K562 (cell line): ENCODE results near the gene ARMH1. TPM values are rescaled to one million over a fixed set of nuclear protein-coding genes. Genes with fewer than 3 reads are reported as not detected.

Experiments
- BRD4 ChIP-seq: fragments of 200-600 bp; sonication (generic); IDR thresholded peaks from 2 replicates; pipeline ENCODE4 v1.6.1; 2017; ENCODE audit warnings: inconsistent platforms
- DEAF1 ChIP-seq: fragments of 450-650 bp; formaldehyde crosslinking; IDR thresholded peaks from 2 replicates; pipeline ENCODE4 v1.4.0; 2020; ENCODE audit warnings: mild to moderate bottlenecking, moderate library complexity
- HLTF ChIP-seq: fragments of 450-650 bp; IDR thresholded peaks from 2 replicates; pipeline ENCODE4 v1.6.1; 2016
- IRF9 ChIP-seq: fragments of 450-650 bp; IDR thresholded peaks from 2 replicates; pipeline ENCODE4 v1.6.1; 2016; ENCODE audit warnings: missing biosample characterization, missing genetic modification characterization
- LEF1 ChIP-seq: fragments of 450-650 bp; IDR thresholded peaks from 2 replicates; pipeline ENCODE4 v1.6.1; 2016; ENCODE audit warnings: mild to moderate bottlenecking
- MCM3 ChIP-seq: fragments of 450-650 bp; IDR thresholded peaks from 2 replicates; pipeline ENCODE4 v1.6.1; 2016
- MXI1 ChIP-seq: IDR thresholded peaks from 2 replicates; pipeline ENCODE4 v1.6.1; 2011; ENCODE audit warnings: low read depth, mild to moderate bottlenecking, improper control_type of control experiment, low read length
- NFYB ChIP-seq: IDR thresholded peaks from 2 replicates; pipeline ENCODE4 v1.6.1; 2011; ENCODE audit warnings: mild to moderate bottlenecking, moderate library complexity; ENCODE audit not compliant: insufficient read length; ENCODE audit errors: extremely low read depth
- POLR3G ChIP-seq: IDR thresholded peaks from 2 replicates; pipeline ENCODE4 v1.6.1; 2011; ENCODE audit not compliant: insufficient read length, insufficient replicate concordance; ENCODE audit errors: extremely low read depth
- PURB ChIP-seq: sonication (generic); formaldehyde crosslinking; IDR thresholded peaks from 2 replicates; pipeline ENCODE4 v1.9.0; 2021; ENCODE audit warnings: low read depth, mild to moderate bottlenecking, missing genetic modification reagents
- SETDB1 ChIP-seq: IDR thresholded peaks from one replicate; pipeline ENCODE4 v1.6.1; 2012; ENCODE audit warnings: low read length, control low read depth, inconsistent platforms
- SNAPC5 ChIP-seq: fragments of 250-450 bp; sonication (Bioruptor Pico); IDR thresholded peaks from 2 replicates; pipeline ENCODE4 v1.8.0; 2021; ENCODE audit warnings: moderate library complexity, mild to moderate bottlenecking, inconsistent platforms
- SNIP1 ChIP-seq: fragments of 450-650 bp; IDR thresholded peaks from 2 replicates; pipeline ENCODE4 v1.7.1; 2017; ENCODE audit warnings: low read depth, mild to moderate bottlenecking
- SP1 ChIP-seq: sonication (generic); formaldehyde crosslinking; IDR thresholded peaks from 2 replicates; pipeline ENCODE4 v1.8.1; 2022; ENCODE audit warnings: mild to moderate bottlenecking, missing genetic modification reagents
- TSC22D4 ChIP-seq: fragments of 450-650 bp; IDR thresholded peaks from 2 replicates; pipeline ENCODE4 v1.6.1; 2016; ENCODE audit warnings: missing genetic modification characterization, missing biosample characterization, control low read depth
- YY1 ChIP-seq, 3 experiments: IDR thresholded peaks; 2 replicates each; pipeline ENCODE4 v1.6.1; 2011; ENCODE audit warnings: low read length in 2 of 3, mild to moderate bottlenecking in 2 of 3, moderate library complexity in 2 of 3, borderline replicate concordance in 1 of 3, control low read depth in 1 of 3, low read depth in 1 of 3; ENCODE audit not compliant: insufficient read depth in 3 of 3, insufficient replicate concordance in 2 of 3, control insufficient read depth in 1 of 3, insufficient read length in 1 of 3; ENCODE audit errors: extremely low read depth in 1 of 3
- ZBTB26 ChIP-seq: fragments of 450-650 bp; formaldehyde crosslinking; IDR thresholded peaks from 2 replicates; pipeline ENCODE4 v1.4.0; 2022; ENCODE audit warnings: missing genetic modification characterization
- ZC3H8 ChIP-seq: fragments of 450-650 bp; IDR thresholded peaks from 2 replicates; pipeline ENCODE4 v1.6.1; 2017
- ZKSCAN3 ChIP-seq: fragments of 250-450 bp; sonication (Bioruptor Pico); IDR thresholded peaks from 2 replicates; pipeline ENCODE4 v1.4.0; 2020
- ZNF232 ChIP-seq: sonication (generic); formaldehyde crosslinking; IDR thresholded peaks from 2 replicates; pipeline ENCODE4 v1.8.0; 2022; ENCODE audit warnings: mild to moderate bottlenecking, missing genetic modification reagents
- ZNF655 ChIP-seq: fragments of 250-450 bp; sonication (Bioruptor Pico); IDR thresholded peaks from 2 replicates; pipeline ENCODE4 v1.5.0; 2021
- ZNF740 ChIP-seq, 3 experiments: fragments of 200-800 bp in 1 of 3; sonication (Bioruptor generic) in 1 of 3; sonication (generic) in 1 of 3; formaldehyde crosslinking in 1 of 3; IDR thresholded peaks; 2 replicates each; pipeline versions ENCODE4 v1.6.1 to v1.8.0; 2016 to 2022; ENCODE audit warnings: mild to moderate bottlenecking in 2 of 3, missing compliant biosample characterization in 2 of 3, missing genetic modification characterization in 2 of 3, missing genetic modification reagents in 1 of 3
- polyA plus RNA-seq, 8 experiments: library from polyadenylated mRNA; depleted of rRNA in 4 of 8; stranded (reverse) in 5 of 8; unstranded in 3 of 8; fragments of >200 nt; fragmentation: Nextera tagmentation in 2 of 8; fragmentation: Illumina TruSeq in 1 of 8; extraction: Ambion mirVana in 2 of 8; extraction: Trizol in 1 of 8; gene quantifications; 2 replicates each; pipeline versions ENCODE4 v1.2.1 to v1.2.3, GENCODE V29; 2011 to 2014; ENCODE audit warnings: inconsistent platforms in 1 of 8, missing spikeins in 1 of 8
- total RNA-seq, 7 experiments: library from RNA; depleted of rRNA in 6 of 7; stranded (reverse); fragments of >200 nt in 6 of 7; fragmentation: Illumina TruSeq in 2 of 7; extraction: Trizol in 2 of 7; gene quantifications; 2 replicates each; pipeline versions ENCODE4 v1.2.1 to v1.2.3, GENCODE V29; 2011 to 2021; ENCODE audit warnings: low replicate concordance in 1 of 7

ARMH1 gene
- total and polyA plus RNA-seq, 9 of the 15 experiments (the other 6 are each of a cell fraction or from before 2014, with no cell fraction given), result 0.41 TPM; not detected in 8

- TF ChIP-seq PURB (CRISPR knock-in tag) (no peak), DEAF1 (CRISPR knock-in tag) (peak; percentile 96), ZBTB26 (CRISPR knock-in tag) (peak; percentile 100), NFYB (no peak), ZC3H8 (peak; percentile 100), YY1 (IDR thresholded peaks at IDR 0.05; ENCODE audit: borderline replicate concordance in 1 of 3, control insufficient read depth in 1 of 3, extremely low read depth in 1 of 3, insufficient read depth in 3 of 3, insufficient read length in 1 of 3, insufficient replicate concordance in 2 of 3, low read depth in 1 of 3, low read length in 2 of 3) (peak in 1 of 3 experiments; percentile 80), SETDB1 (no peak), SP1 (CRISPR knock-in tag) (peak; percentile 92), ZNF740 (CRISPR knock-in tag; IDR thresholded peaks at IDR 0.05) (peak; percentile 51; the same call in 1 of the 2 replicates), ZNF740 (tag; IDR thresholded peaks at IDR 0.05) (peak; percentile 22 to 31; a peak in 1 of 4 replicates), SNAPC5 (CRISPR knock-in tag) (peak; percentile 96), SNIP1 (peak; percentile 55), IRF9 (tag) (peak; percentile 57), BRD4 (peak; percentile 28; the same call in 1 of the 2 replicates), ZNF655 (CRISPR knock-in tag) (peak; percentile 97), LEF1 (peak; percentile 93), TSC22D4 (tag) (no peak), HLTF (peak; percentile 97), ZNF232 (CRISPR knock-in tag) (no peak), MCM3 (no peak), ZKSCAN3 (CRISPR knock-in tag) (no peak), POLR3G (no peak), MXI1 (peak; percentile 72; the same call in 1 of the 2 replicates)
Measured at GRCh38 chr1:44730741-44731512, 56.4 kb downstream of the ARMH1 start, which contains the start of gene RNU5D-1 (continued).
